HEK293 (cell line): Measurements from ENCODE around the gene MDM4.

Experiments
- YY1 ChIP-seq: fragments of 450-650 bp; formaldehyde crosslinking; IDR thresholded peaks from 2 replicates; pipeline ENCODE4 v1.5.1; 2018; ENCODE audit warnings: missing biosample characterization, missing genetic modification characterization
- ZNF138 ChIP-seq: fragments of 450-650 bp; formaldehyde crosslinking; IDR thresholded peaks from 2 replicates; pipeline ENCODE4 v1.5.1; 2016; ENCODE audit warnings: missing biosample characterization, missing genetic modification characterization, borderline replicate concordance
- ZNF23 ChIP-seq: fragments of 450-650 bp; formaldehyde crosslinking; IDR thresholded peaks from 2 replicates; pipeline ENCODE4 v1.5.1; 2016; ENCODE audit warnings: missing biosample characterization, missing genetic modification characterization, borderline replicate concordance
- ZNF501 ChIP-seq: fragments of 450-650 bp; formaldehyde crosslinking; IDR thresholded peaks from 2 replicates; pipeline ENCODE4 v1.5.1; 2016; ENCODE audit warnings: missing biosample characterization, missing genetic modification characterization
- TF ChIP-seq, protein P1 (sequence below): fragments of 450-650 bp; formaldehyde crosslinking; IDR thresholded peaks from 2 replicates; pipeline ENCODE4 v1.5.1; 2016; ENCODE audit warnings: missing biosample characterization, missing genetic modification characterization

GRCh38 chr1:204506969-204507316 is 9.3 kb upstream of the MDM4 start:
- TF ChIP-seq ZNF23 (tag by site-specific recombination) (no peak), YY1 (peak; percentile 60; the same call in 1 of the 2 replicates), ZNF501 (tag by site-specific recombination) (no peak; the same call in 1 of the 2 replicates), ZNF138 (no peak)
- TF ChIP-seq, protein P1, sequence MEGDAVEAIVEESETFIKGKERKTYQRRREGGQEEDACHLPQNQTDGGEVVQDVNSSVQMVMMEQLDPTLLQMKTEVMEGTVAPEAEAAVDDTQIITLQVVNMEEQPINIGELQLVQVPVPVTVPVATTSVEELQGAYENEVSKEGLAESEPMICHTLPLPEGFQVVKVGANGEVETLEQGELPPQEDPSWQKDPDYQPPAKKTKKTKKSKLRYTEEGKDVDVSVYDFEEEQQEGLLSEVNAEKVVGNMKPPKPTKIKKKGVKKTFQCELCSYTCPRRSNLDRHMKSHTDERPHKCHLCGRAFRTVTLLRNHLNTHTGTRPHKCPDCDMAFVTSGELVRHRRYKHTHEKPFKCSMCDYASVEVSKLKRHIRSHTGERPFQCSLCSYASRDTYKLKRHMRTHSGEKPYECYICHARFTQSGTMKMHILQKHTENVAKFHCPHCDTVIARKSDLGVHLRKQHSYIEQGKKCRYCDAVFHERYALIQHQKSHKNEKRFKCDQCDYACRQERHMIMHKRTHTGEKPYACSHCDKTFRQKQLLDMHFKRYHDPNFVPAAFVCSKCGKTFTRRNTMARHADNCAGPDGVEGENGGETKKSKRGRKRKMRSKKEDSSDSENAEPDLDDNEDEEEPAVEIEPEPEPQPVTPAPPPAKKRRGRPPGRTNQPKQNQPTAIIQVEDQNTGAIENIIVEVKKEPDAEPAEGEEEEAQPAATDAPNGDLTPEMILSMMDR (tag by site-specific recombination): no peak
